Caco-2 (cell line): ENCODE measurements around the gene WDR27. TPM values are rescaled to one million over a fixed set of nuclear protein-coding genes. Genes with fewer than 3 reads are reported as not detected.

Experiments used
- BruUV-seq: library from RNA; stranded (reverse); fragments of 400-500 nt; replicated peaks from 2 replicates; lab custom pipeline; 2021; lab: Mats Ljungman, UMichigan
- CTCF ChIA-PET: fragments of 300-600 bp; sonication (Branson Sonifier 250); formaldehyde crosslinking; loops from one replicate; lab custom pipeline; 2022; ENCODE audit warnings: antibody characterized with exemption; lab: Charles Lee
- POLR2A ChIA-PET: fragments of 300-600 bp; sonication (Branson Sonifier 250); formaldehyde crosslinking; loops from one replicate; lab custom pipeline; 2022; ENCODE audit warnings: antibody characterized with exemption; lab: Charles Lee
- DNase-seq, 2 experiments: peaks; one replicate each; pipeline versions ENCODE4 v3.0.0 to v3.0.0-alpha.2; 2020 to 2022
- H3K27me3 ChIP-seq: replicated peaks from 2 replicates; pipeline ENCODE4 v1.6.0; 2011; ENCODE audit warnings: low read length; ENCODE audit not compliant: control insufficient read depth, insufficient read depth
- H3K36me3 ChIP-seq: 2 replicates; pipeline ENCODE4 v1.5.1; 2011; ENCODE audit warnings: low read length; ENCODE audit not compliant: control insufficient read depth, insufficient read depth
- H3K4me1 ChIP-seq: fragments of 250-450 bp; sonication (Bioruptor Pico); 2 replicates; pipeline ENCODE4 v1.5.1; 2020; ENCODE audit warnings: mild to moderate bottlenecking
- H3K4me3 ChIP-seq: 2 replicates; pipeline ENCODE4 v1.5.1; 2011; ENCODE audit warnings: low read depth, mild to moderate bottlenecking, control low read depth, low read length
- H3K9me3 ChIP-seq: fragments of 250-450 bp; sonication (Bioruptor Pico); 2 replicates; pipeline ENCODE4 v1.5.1; 2020; ENCODE audit warnings: mild to moderate bottlenecking, moderate library complexity
- H3K27ac Mint-ChIP-seq: one replicate; pipeline ENCODE4 v1.8.0; 2022; ENCODE audit warnings: mixed read lengths; ENCODE audit not compliant: unreplicated experiment
- H3K27me3 Mint-ChIP-seq: one replicate; pipeline ENCODE4 v1.8.0; 2022; ENCODE audit warnings: mixed read lengths; ENCODE audit not compliant: insufficient read depth, unreplicated experiment
- H3K36me3 Mint-ChIP-seq: one replicate; pipeline ENCODE4 v1.8.0; 2022; ENCODE audit warnings: mild to moderate bottlenecking, mixed read lengths; ENCODE audit not compliant: insufficient read depth, unreplicated experiment
- H3K4me1 Mint-ChIP-seq: one replicate; pipeline ENCODE4 v1.8.0; 2022; ENCODE audit warnings: low read depth, mixed read lengths; ENCODE audit not compliant: unreplicated experiment
- H3K4me3 Mint-ChIP-seq: one replicate; pipeline ENCODE4 v1.8.0; 2022; ENCODE audit warnings: mild to moderate bottlenecking, moderate library complexity, mixed read lengths; ENCODE audit not compliant: unreplicated experiment
- H3K9me3 Mint-ChIP-seq: one replicate; pipeline ENCODE4 v1.8.0; 2022; ENCODE audit warnings: mixed read lengths; ENCODE audit not compliant: unreplicated experiment
- intact Hi-C: fragments of 100-400 bp; cut with micrococcal nuclease; formaldehyde crosslinking; loops from one replicate; pipeline ENCODE4 v1.10.0; 2022; ENCODE audit not compliant: unreplicated experiment
- total RNA-seq: library from RNA; stranded (reverse); gene quantifications from 2 replicates; pipeline ENCODE4 v1.2.3, GENCODE V29; 2022
- TF ChIP-seq, protein P1 (sequence below), 2 experiments: fragments of 200-600 bp in 1 of 2; IDR thresholded peaks; 1 replicate in 1 of 2; 2 replicates in 1 of 2; pipeline versions ENCODE4 v1.5.1 to v1.8.0; 2011 to 2022; ENCODE audit warnings: antibody characterized with exemption in 1 of 2, control low read depth in 1 of 2, inconsistent platforms in 1 of 2, low read depth in 1 of 2, low read length in 1 of 2, mild to moderate bottlenecking in 1 of 2, moderate library complexity in 1 of 2; ENCODE audit not compliant: insufficient read depth in 1 of 2, severe bottlenecking in 1 of 2, unreplicated experiment in 1 of 2

WDR27 gene
- total RNA-seq, 1 experiment from 2014 or later = 62.9 TPM

DNA sequence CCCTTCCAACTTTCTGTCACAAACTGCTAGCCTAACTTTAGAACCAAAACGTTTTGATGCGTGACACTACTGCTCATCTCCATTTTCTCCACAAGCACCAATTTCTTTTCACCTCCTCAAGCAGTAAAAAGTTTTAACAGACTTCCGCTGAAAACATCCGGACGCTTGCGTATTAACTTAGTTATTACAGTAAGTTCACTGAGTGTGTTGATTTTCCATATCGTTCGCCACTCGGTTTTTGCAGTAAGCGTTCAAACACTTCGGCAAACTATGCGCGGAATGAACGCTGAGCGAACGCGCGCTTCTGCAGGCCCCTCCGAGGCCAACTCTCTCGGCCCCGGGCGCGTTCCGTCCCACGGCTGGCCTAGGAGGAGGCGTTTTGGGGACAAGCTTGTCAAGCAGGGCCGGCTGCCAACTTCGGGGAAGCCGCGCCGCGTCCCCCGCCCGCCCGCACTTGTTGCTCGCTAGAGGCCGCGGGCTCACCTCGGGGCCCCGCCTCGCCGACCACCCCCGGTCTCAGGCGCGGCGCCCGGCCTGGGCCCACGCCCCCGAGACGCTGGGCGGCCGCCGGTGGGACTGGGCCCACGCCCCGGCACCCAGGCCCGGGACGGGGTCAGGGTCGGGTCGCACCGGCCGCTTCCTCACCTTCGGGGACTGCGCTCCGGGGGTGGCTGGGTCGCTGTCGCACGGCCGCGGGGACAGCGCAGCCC lies 21.5 kb upstream of the WDR27 start:
- intact Hi-C loops = loop anchor here (5.0 kb wide), 1 partner anchor 559 kb away; no protein-coding TSS in a partner anchor
- POLR2A ChIA-PET = interaction anchor here (0.8 kb wide), 1 partner anchor 28 kb away, joined by 4 read pairs; the partner anchor contains the start of gene ERMARD
- no peaks in the 10 kb centered on the region for H3K27me3 Mint-ChIP-seq
- Histone ChIP-seq H3K27me3 (no peaks in the 10 kb centered on the region), H3K36me3 (no peaks in the 10 kb centered on the region), H3K9me3 (no peaks in the 10 kb centered on the region), H3K4me1 (peaks cover 22% of the 10 kb centered on the region), H3K4me3 (peak overlapping the region; percentile 77)
- CTCF ChIA-PET = no interaction called here
- peaks cover 20% of the 10 kb centered on the region for H3K4me1 Mint-ChIP-seq
- H3K4me3 Mint-ChIP-seq = peak overlapping the region; percentile 89
- TF ChIP-seq, protein P1, sequence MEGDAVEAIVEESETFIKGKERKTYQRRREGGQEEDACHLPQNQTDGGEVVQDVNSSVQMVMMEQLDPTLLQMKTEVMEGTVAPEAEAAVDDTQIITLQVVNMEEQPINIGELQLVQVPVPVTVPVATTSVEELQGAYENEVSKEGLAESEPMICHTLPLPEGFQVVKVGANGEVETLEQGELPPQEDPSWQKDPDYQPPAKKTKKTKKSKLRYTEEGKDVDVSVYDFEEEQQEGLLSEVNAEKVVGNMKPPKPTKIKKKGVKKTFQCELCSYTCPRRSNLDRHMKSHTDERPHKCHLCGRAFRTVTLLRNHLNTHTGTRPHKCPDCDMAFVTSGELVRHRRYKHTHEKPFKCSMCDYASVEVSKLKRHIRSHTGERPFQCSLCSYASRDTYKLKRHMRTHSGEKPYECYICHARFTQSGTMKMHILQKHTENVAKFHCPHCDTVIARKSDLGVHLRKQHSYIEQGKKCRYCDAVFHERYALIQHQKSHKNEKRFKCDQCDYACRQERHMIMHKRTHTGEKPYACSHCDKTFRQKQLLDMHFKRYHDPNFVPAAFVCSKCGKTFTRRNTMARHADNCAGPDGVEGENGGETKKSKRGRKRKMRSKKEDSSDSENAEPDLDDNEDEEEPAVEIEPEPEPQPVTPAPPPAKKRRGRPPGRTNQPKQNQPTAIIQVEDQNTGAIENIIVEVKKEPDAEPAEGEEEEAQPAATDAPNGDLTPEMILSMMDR (IDR thresholded peaks at IDR 0.05; ENCODE audit: insufficient read depth in 1 of 2, low read depth in 1 of 2, low read length in 1 of 2, severe bottlenecking in 1 of 2, unreplicated experiment in 1 of 2) = no peak
- H3K36me3 Mint-ChIP-seq = peaks cover 33% of the 10 kb centered on the region
- no peaks in the 10 kb centered on the region for H3K9me3 Mint-ChIP-seq
- no TSS peak for BruUV-seq
- H3K27ac Mint-ChIP-seq = peak overlapping the region; percentile 75
- DNase-seq = peak in 1 of 2 experiments; percentile 56

DNA sequence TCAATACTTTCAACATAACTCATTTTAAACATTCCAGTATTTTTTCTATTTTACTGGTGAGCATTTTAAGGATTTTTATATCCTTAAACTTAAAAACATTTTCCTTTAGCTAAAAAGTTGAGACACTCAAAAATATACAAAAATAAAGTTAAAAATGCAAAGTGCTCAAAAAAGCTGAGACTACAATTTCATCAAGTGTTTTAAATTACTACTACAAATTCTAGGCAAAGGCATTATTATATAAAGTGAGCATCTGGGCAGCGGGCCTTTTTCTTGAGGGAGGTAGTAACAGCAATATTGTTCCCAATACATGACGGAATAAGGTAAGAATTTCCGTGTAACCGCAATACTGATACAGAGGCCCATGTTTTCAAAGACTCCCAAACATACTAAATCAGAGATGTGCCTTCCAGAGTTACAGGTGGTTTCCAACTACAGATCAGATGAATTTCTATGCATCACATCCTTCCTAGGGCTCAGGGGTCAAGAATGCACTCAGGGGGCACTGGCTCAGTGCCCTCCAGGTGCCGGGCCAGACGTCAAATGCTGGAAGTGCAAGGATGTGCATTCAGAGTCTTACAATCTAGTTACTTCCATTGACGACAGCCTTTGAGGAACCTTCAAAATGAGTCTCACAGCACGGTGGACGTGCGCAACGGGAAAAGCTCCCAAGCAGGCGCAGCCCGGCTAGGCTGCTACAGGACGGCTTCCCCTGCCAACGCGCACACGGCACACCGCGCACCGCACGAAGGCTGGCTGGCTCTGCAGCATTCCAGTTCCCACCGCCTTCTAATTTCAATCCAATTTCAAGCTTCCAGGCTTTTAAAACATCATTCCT lies 20.8 kb upstream of the WDR27 start:
- Mint-ChIP-seq H3K27ac (peak overlapping the region; percentile 75), H3K36me3 (peaks cover 37% of the 10 kb centered on the region), H3K27me3 (no peaks in the 10 kb centered on the region), H3K4me3 (peak overlapping the region; percentile 89), H3K9me3 (no peaks in the 10 kb centered on the region), H3K4me1 (peaks cover 20% of the 10 kb centered on the region)
- Histone ChIP-seq H3K4me1 (peaks cover 22% of the 10 kb centered on the region), H3K27me3 (no peaks in the 10 kb centered on the region), H3K9me3 (no peaks in the 10 kb centered on the region), H3K36me3 (no peaks in the 10 kb centered on the region), H3K4me3 (peak overlapping the region; percentile 77)
- TF ChIP-seq, protein P1 (IDR thresholded peaks at IDR 0.05; ENCODE audit: insufficient read depth in 1 of 2, low read depth in 1 of 2, low read length in 1 of 2, severe bottlenecking in 1 of 2, unreplicated experiment in 1 of 2) = no peak
- TSS peak; percentile 34 for BruUV-seq
- CTCF ChIA-PET = no interaction called here
- peak in 1 of 2 experiments; percentile 36 for DNase-seq
- POLR2A ChIA-PET = interaction anchor here (0.6 kb wide), 1 partner anchor 21 kb away, joined by 5 read pairs; no protein-coding TSS in a partner anchor
- intact Hi-C loops = loop anchor here (5.0 kb wide), 1 partner anchor 560 kb away; no protein-coding TSS in a partner anchor

GRCh38 chr6:169720207-169720855 lies 18.5 kb upstream of the WDR27 start:
- Mint-ChIP-seq H3K4me3 (no peak overlapping the region), H3K9me3 (no peaks in the 10 kb centered on the region), H3K27ac (no peak overlapping the region), H3K4me1 (peaks cover 5% of the 10 kb centered on the region), H3K27me3 (no peaks in the 10 kb centered on the region), H3K36me3 (peaks cover 56% of the 10 kb centered on the region)
- POLR2A ChIA-PET = no interaction called here
- peaks cover 16% of the 10 kb centered on the region for H3K4me1 ChIP-seq
- no peak for DNase-seq
- CTCF ChIA-PET = no interaction called here
- H3K27me3 ChIP-seq = no peaks in the 10 kb centered on the region
- no peaks in the 10 kb centered on the region for H3K9me3 ChIP-seq
- intact Hi-C loops = loop anchor here (5.0 kb wide), 1 partner anchor 562 kb away; no protein-coding TSS in a partner anchor
- BruUV-seq = no TSS peak
- TF ChIP-seq, protein P1 (IDR thresholded peaks at IDR 0.05; ENCODE audit: insufficient read depth in 1 of 2, low read depth in 1 of 2, low read length in 1 of 2, severe bottlenecking in 1 of 2, unreplicated experiment in 1 of 2) = peak in 1 of 2 experiments; percentile 4
- no peak overlapping the region for H3K4me3 ChIP-seq
- H3K36me3 ChIP-seq = no peaks in the 10 kb centered on the region
